HCT116 (cell line): ENCODE measurements around the gene MYO5C. TPM values are rescaled to one million over a fixed set of nuclear protein-coding genes. Genes with fewer than 3 reads are reported as not detected.

Experiments
- ATAC-seq: fragments of 200-7000 bp; cut with Tn5 transposase; 2 replicates; pipeline ENCODE4 v1.9.1; 2020; ENCODE audit warnings: mild to moderate bottlenecking, moderate library complexity
- BruUV-seq: library from RNA; stranded (reverse); fragments of 400-500 nt; replicated peaks from 2 replicates; lab custom pipeline; 2021; lab: Mats Ljungman, UMichigan
- CTCF ChIA-PET: fragments of 300-600 bp; sonication (Branson Sonifier 250); formaldehyde crosslinking; loops from one replicate; lab custom pipeline; 2021; ENCODE audit warnings: antibody characterized with exemption; lab: Charles Lee
- POLR2A ChIA-PET: fragments of 300-600, 350-600 bp; sonication (Branson Sonifier 250); formaldehyde crosslinking; loops from one replicate; lab custom pipeline; 2021; ENCODE audit warnings: antibody characterized with exemption; lab: Charles Lee
- RAD21 ChIA-PET, 2 experiments: fragments of 300-600 bp; sonication (Branson Sonifier 250); formaldehyde crosslinking; loops; one replicate each; lab custom pipeline; 2023; ENCODE audit warnings: low total read pairs in 2 of 2; ENCODE audit not compliant: uncharacterized antibody in 2 of 2, unreplicated experiment in 2 of 2, low non-redundant PET in 1 of 2; lab: Charles Lee
- DNase-seq: peaks from one replicate; pipeline ENCODE4 v3.0.0-alpha.2; 2010; ENCODE audit warnings: low read depth, low spot score
- H2AFZ ChIP-seq: fragments of 200-600 bp; shearing (Covaris generic), sonication (generic); 2 replicates; pipeline ENCODE4 v1.6.1; 2017; ENCODE audit warnings: low read depth, mixed run types, mixed read lengths, antibody characterized with exemption, low read length; ENCODE audit not compliant: poor library complexity, severe bottlenecking
- H3K27ac ChIP-seq: 2 replicates; pipeline ENCODE4 v1.5.1; 2012; ENCODE audit warnings: low read depth, low read length
- H3K27me3 ChIP-seq: fragments of 200-600 bp; sonication (generic); 2 replicates; pipeline ENCODE4 v1.6.1; 2016; ENCODE audit warnings: mixed run types, low read length, mixed read lengths; ENCODE audit not compliant: insufficient read depth
- H3K36me3 ChIP-seq, 2 experiments: fragments of 200-500 bp in 1 of 2; fragments of 200-600 bp in 1 of 2; sonication (Bioruptor generic) in 1 of 2; sonication (generic) in 1 of 2; 2 replicates each; pipeline versions ENCODE4 v1.5.1 to v1.6.1; 2014 to 2016; ENCODE audit warnings: low read length in 2 of 2, inconsistent platforms in 1 of 2, mixed read lengths in 1 of 2, mixed run types in 1 of 2; ENCODE audit not compliant: insufficient read depth in 2 of 2, control insufficient read depth in 1 of 2
- H3K4me1 ChIP-seq, 2 experiments: fragments of 200-600 bp in 1 of 2; sonication (generic) in 1 of 2; 2 replicates each; pipeline versions ENCODE4 v1.5.1 to v1.6.1; 2012 to 2017; ENCODE audit warnings: low read length in 2 of 2, inconsistent platforms in 1 of 2, mild to moderate bottlenecking in 1 of 2, mixed read lengths in 1 of 2, mixed run types in 1 of 2, moderate library complexity in 1 of 2; ENCODE audit not compliant: insufficient read depth in 2 of 2, control insufficient read depth in 1 of 2
- H3K4me2 ChIP-seq: fragments of 200-600 bp; sonication (generic); 2 replicates; pipeline ENCODE4 v1.6.1; 2017; ENCODE audit warnings: mixed run types, low read length, mixed read lengths
- H3K4me3 ChIP-seq, 2 experiments: fragments of 200-600 bp in 1 of 2; sonication (generic) in 1 of 2; replicated peaks in 1 of 2; 2 replicates each; pipeline ENCODE4 v1.5.1; 2011 to 2016; ENCODE audit warnings: low read length in 2 of 2, control low read depth in 1 of 2, low read depth in 1 of 2, mild to moderate bottlenecking in 1 of 2, mixed read lengths in 1 of 2, mixed run types in 1 of 2
- H3K79me2 ChIP-seq: fragments of 200-600 bp; sonication (generic); 2 replicates; pipeline ENCODE4 v1.6.1; 2017; ENCODE audit warnings: mild to moderate bottlenecking, mixed run types, low read length, moderate library complexity, mixed read lengths; ENCODE audit not compliant: insufficient read depth
- H3K9ac ChIP-seq: fragments of 200-600 bp; sonication (generic); 2 replicates; pipeline ENCODE4 v1.6.1; 2016; ENCODE audit warnings: low read length, mixed read lengths
- H3K9me2 ChIP-seq: fragments of 200-600 bp; sonication (generic), shearing (Covaris generic); 2 replicates; pipeline ENCODE4 v1.6.1; 2017; ENCODE audit warnings: mixed run types, mild to moderate bottlenecking, moderate library complexity; ENCODE audit not compliant: insufficient read depth
- H3K9me3 ChIP-seq, 2 experiments: fragments of 200-500 bp in 1 of 2; fragments of 200-600 bp in 1 of 2; sonication (Bioruptor generic) in 1 of 2; sonication (generic) in 1 of 2; 2 replicates each; pipeline ENCODE4 v1.6.1; 2014 to 2017; ENCODE audit warnings: low read length in 2 of 2, mixed read lengths in 2 of 2, inconsistent platforms in 1 of 2, low read depth in 1 of 2, mild to moderate bottlenecking in 1 of 2, mixed run types in 1 of 2, moderate library complexity in 1 of 2; ENCODE audit not compliant: control insufficient read depth in 1 of 2, insufficient read depth in 1 of 2
- H4K20me1 ChIP-seq: fragments of 200-600 bp; sonication (generic), shearing (Covaris generic); 2 replicates; pipeline ENCODE4 v1.6.1; 2017; ENCODE audit warnings: mixed run types, mild to moderate bottlenecking, moderate library complexity; ENCODE audit not compliant: insufficient read depth
- EGR1 ChIP-seq: IDR thresholded peaks from 2 replicates; pipeline ENCODE4 v1.6.1; 2012; ENCODE audit warnings: low read depth
- EZH2 ChIP-seq: fragments of 200-600 bp; sonication (generic); IDR thresholded peaks from 2 replicates; pipeline ENCODE4 v1.6.1; 2017; ENCODE audit warnings: antibody characterized with exemption, mixed run types
- EZH2phosphoT487 ChIP-seq: fragments of 200-600 bp; IDR thresholded peaks from 2 replicates; pipeline ENCODE4 v1.6.1; 2018; ENCODE audit warnings: antibody characterized with exemption, borderline replicate concordance
- FOSL1 ChIP-seq: IDR thresholded peaks from 2 replicates; pipeline ENCODE4 v1.6.1; 2012; ENCODE audit warnings: low read depth
- JUND ChIP-seq: IDR thresholded peaks from 2 replicates; pipeline ENCODE4 v1.6.1; 2012
- POLR2A ChIP-seq: IDR thresholded peaks from 2 replicates; pipeline ENCODE4 v1.7.0; 2011; ENCODE audit warnings: borderline replicate concordance; ENCODE audit not compliant: insufficient read depth, insufficient read length; ENCODE audit errors: extremely low read depth
- POLR2AphosphoS5 ChIP-seq: IDR thresholded peaks from 2 replicates; pipeline ENCODE4 v1.6.1; 2011; ENCODE audit warnings: mild to moderate bottlenecking, low read depth, low read length, moderate library complexity
- RAD21 ChIP-seq: IDR thresholded peaks from 2 replicates; pipeline ENCODE4 v1.6.1; 2012; ENCODE audit warnings: low read depth, mild to moderate bottlenecking
- SIN3A ChIP-seq: IDR thresholded peaks from 2 replicates; pipeline ENCODE4 v1.6.1; 2012; ENCODE audit warnings: low read depth
- SP1 ChIP-seq: IDR thresholded peaks from 2 replicates; pipeline ENCODE4 v1.6.1; 2012; ENCODE audit warnings: low read depth
- SRF ChIP-seq: IDR thresholded peaks from 2 replicates; pipeline ENCODE4 v1.6.1; 2012; ENCODE audit warnings: low read depth
- TCF7L2 ChIP-seq: IDR thresholded peaks from 2 replicates; pipeline ENCODE4 v1.7.0; 2011; ENCODE audit warnings: borderline replicate concordance, inconsistent platforms; ENCODE audit not compliant: insufficient read depth, insufficient read length; ENCODE audit errors: extremely low read depth
- ZFX ChIP-seq: fragments of 450-650 bp; IDR thresholded peaks from 2 replicates; pipeline ENCODE4 v1.6.1; 2017
- ZNF274 ChIP-seq: fragments of 200-500 bp; sonication (Bioruptor generic); IDR thresholded peaks from 2 replicates; pipeline ENCODE4 v1.6.1; 2014; ENCODE audit warnings: mild to moderate bottlenecking, low read depth, low read length, inconsistent platforms
- intact Hi-C: fragments of 100-400 bp; cut with micrococcal nuclease; formaldehyde crosslinking; loops from 2 replicates; pipeline ENCODE4 v1.10.0; 2022
- total RNA-seq: library from RNA; stranded (reverse); gene quantifications from one replicate; pipeline ENCODE4 v1.2.1, GENCODE V29; 2021; ENCODE audit not compliant: unreplicated experiment
- TF ChIP-seq, protein P1 (sequence below), 3 experiments: fragments of 200-600 bp in 1 of 3; sonication (generic) in 1 of 3; IDR thresholded peaks in 2 of 3; conservative IDR thresholded peaks in 1 of 3; 2 replicates each; pipeline ENCODE4 v1.5.1; 2012 to 2017; ENCODE audit warnings: low read depth in 2 of 3, low read length in 2 of 3, antibody characterized with exemption in 1 of 3, borderline replicate concordance in 1 of 3, control low read depth in 1 of 3, mild to moderate bottlenecking in 1 of 3, mixed read lengths in 1 of 3, mixed run types in 1 of 3, moderate library complexity in 1 of 3; ENCODE audit not compliant: insufficient read depth in 1 of 3
- TF ChIP-seq, protein P2 (sequence below): IDR thresholded peaks from 2 replicates; pipeline ENCODE4 v1.6.1; 2012
- TF ChIP-seq, protein P3 (sequence below): IDR thresholded peaks from 2 replicates; pipeline ENCODE4 v1.6.1; 2011; ENCODE audit warnings: mild to moderate bottlenecking, low read length, moderate library complexity; ENCODE audit not compliant: insufficient replicate concordance; ENCODE audit errors: extremely low read depth
- TF ChIP-seq, protein P4 (sequence below): IDR thresholded peaks from 2 replicates; pipeline ENCODE4 v1.6.1; 2012

Gene MYO5C
- total RNA-seq, 1 experiment from 2014 or later = 34.0 TPM

DNA sequence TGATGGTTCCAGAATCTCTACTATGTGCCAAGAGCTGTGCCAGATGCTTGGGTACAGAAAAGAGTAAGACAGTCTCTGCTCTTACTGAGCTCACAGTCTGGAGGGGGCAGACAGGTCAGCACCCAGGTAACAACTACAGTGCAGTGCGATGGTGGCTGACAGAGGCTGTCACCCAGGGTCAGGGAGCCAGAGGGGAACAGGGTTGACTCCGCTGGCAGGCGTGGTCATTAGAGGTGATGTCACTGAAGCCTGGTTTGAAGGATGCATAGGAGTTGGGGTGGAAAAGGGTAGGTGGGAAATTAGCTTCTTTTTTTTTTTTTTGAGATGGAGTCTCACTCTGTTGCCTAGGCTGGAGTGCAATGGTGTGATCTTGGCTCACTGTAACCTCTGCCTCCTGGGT, 136.0 kb downstream of the MYO5C start:
- H3K79me2 ChIP-seq = no peaks in the 10 kb centered on the region
- H3K4me1 ChIP-seq = no peaks in the 10 kb centered on the region
- CTCF ChIA-PET = no interaction called here
- no TSS peak for BruUV-seq
- no peaks in the 10 kb centered on the region for H3K27me3 ChIP-seq
- RAD21 ChIA-PET = no interaction called here
- no peak for ATAC-seq
- no peak overlapping the region for H3K4me3 ChIP-seq
- H3K9me3 ChIP-seq = no peaks in the 10 kb centered on the region
- H3K27ac ChIP-seq = no peak overlapping the region
- no peaks in the 10 kb centered on the region for H4K20me1 ChIP-seq
- no peak for TF ChIP-seq SIN3A
- TF ChIP-seq, protein P1, sequence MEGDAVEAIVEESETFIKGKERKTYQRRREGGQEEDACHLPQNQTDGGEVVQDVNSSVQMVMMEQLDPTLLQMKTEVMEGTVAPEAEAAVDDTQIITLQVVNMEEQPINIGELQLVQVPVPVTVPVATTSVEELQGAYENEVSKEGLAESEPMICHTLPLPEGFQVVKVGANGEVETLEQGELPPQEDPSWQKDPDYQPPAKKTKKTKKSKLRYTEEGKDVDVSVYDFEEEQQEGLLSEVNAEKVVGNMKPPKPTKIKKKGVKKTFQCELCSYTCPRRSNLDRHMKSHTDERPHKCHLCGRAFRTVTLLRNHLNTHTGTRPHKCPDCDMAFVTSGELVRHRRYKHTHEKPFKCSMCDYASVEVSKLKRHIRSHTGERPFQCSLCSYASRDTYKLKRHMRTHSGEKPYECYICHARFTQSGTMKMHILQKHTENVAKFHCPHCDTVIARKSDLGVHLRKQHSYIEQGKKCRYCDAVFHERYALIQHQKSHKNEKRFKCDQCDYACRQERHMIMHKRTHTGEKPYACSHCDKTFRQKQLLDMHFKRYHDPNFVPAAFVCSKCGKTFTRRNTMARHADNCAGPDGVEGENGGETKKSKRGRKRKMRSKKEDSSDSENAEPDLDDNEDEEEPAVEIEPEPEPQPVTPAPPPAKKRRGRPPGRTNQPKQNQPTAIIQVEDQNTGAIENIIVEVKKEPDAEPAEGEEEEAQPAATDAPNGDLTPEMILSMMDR (IDR thresholded peaks at IDR 0.05 in 2 of 3, conservative IDR thresholded peaks at IDR 0.05 in 1 of 3; ENCODE audit: borderline replicate concordance in 1 of 3, insufficient read depth in 1 of 3, low read depth in 2 of 3, low read length in 2 of 3) = no peak
- TF ChIP-seq, all 23 proteins: peak for 0
- no peaks in the 10 kb centered on the region for H3K9me2 ChIP-seq
- no peak for DNase-seq
- intact Hi-C loops = no loop called here
- H3K4me2 ChIP-seq = no peak overlapping the region
- H3K9ac ChIP-seq = no peak overlapping the region
- POLR2A ChIA-PET = interaction anchor here (0.6 kb wide), 1 partner anchor 20 kb away, joined by 3 read pairs; no protein-coding TSS in a partner anchor
- no peaks in the 10 kb centered on the region for H3K36me3 ChIP-seq
- H2AFZ ChIP-seq = no peak overlapping the region

- H3K36me3 ChIP-seq = no peaks in the 10 kb centered on the region
- POLR2A ChIA-PET = no interaction called here
- no peak overlapping the region for H3K4me3 ChIP-seq
- H3K27ac ChIP-seq = no peak overlapping the region
- ATAC-seq (no peak), DNase-seq (no peak)
- intact Hi-C loops = no loop called here
- H3K9me2 ChIP-seq = no peaks in the 10 kb centered on the region
- H3K27me3 ChIP-seq = no peaks in the 10 kb centered on the region
- no peak overlapping the region for H3K9ac ChIP-seq
- H3K9me3 ChIP-seq = no peaks in the 10 kb centered on the region
- no peak overlapping the region for H2AFZ ChIP-seq
- no peaks in the 10 kb centered on the region for H4K20me1 ChIP-seq
- CTCF ChIA-PET = no interaction called here
- no TSS peak for BruUV-seq
- no peak overlapping the region for H3K4me2 ChIP-seq
- no peaks in the 10 kb centered on the region for H3K79me2 ChIP-seq
- RAD21 ChIA-PET = no interaction called here
- H3K4me1 ChIP-seq = no peaks in the 10 kb centered on the region
- TF ChIP-seq TCF7L2 = no peak
- TF ChIP-seq EZH2 = no peak
- TF ChIP-seq SP1 = no peak
- no peak for TF ChIP-seq POLR2AphosphoS5
- TF ChIP-seq ZNF274 = no peak
- no peak for TF ChIP-seq JUND
- TF ChIP-seq, protein P2, sequence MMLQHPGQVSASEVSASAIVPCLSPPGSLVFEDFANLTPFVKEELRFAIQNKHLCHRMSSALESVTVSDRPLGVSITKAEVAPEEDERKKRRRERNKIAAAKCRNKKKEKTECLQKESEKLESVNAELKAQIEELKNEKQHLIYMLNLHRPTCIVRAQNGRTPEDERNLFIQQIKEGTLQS = no peak
- TF ChIP-seq, protein P3, sequence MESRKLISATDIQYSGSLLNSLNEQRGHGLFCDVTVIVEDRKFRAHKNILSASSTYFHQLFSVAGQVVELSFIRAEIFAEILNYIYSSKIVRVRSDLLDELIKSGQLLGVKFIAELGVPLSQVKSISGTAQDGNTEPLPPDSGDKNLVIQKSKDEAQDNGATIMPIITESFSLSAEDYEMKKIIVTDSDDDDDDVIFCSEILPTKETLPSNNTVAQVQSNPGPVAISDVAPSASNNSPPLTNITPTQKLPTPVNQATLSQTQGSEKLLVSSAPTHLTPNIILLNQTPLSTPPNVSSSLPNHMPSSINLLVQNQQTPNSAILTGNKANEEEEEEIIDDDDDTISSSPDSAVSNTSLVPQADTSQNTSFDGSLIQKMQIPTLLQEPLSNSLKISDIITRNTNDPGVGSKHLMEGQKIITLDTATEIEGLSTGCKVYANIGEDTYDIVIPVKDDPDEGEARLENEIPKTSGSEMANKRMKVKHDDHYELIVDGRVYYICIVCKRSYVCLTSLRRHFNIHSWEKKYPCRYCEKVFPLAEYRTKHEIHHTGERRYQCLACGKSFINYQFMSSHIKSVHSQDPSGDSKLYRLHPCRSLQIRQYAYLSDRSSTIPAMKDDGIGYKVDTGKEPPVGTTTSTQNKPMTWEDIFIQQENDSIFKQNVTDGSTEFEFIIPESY = no peak
- TF ChIP-seq EGR1 = no peak
- no peak for TF ChIP-seq ZFX
- no peak for TF ChIP-seq POLR2A
- TF ChIP-seq, protein P4, sequence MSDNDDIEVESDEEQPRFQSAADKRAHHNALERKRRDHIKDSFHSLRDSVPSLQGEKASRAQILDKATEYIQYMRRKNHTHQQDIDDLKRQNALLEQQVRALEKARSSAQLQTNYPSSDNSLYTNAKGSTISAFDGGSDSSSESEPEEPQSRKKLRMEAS = no peak
- no peak for TF ChIP-seq FOSL1
- TF ChIP-seq SRF = no peak
- no peak for TF ChIP-seq RAD21
- TF ChIP-seq EZH2phosphoT487 = no peak
Measured at GRCh38 chr15:52158084-52158765, 137.4 kb downstream of the MYO5C start.
